GM10266 (cell line): ENCODE measurements around the gene ATL3.
A peak's percentile ranks its signal among the peaks of the same experiment; 100 is the strongest.
"Not testable (repeated sequence)": the region's sequence is repeated elsewhere in the genome, so short reads cannot be mapped to it uniquely, and the experiment has no call there.

Experiments
- DNase-seq: peaks from one replicate; pipeline ENCODE4 v3.0.0; 2012; ENCODE audit errors: extremely low spot score
- CTCF ChIP-seq: IDR thresholded peaks from 2 replicates; pipeline ENCODE4 v1.5.1; 2012; ENCODE audit warnings: mild to moderate bottlenecking, low read depth; ENCODE audit not compliant: control insufficient read depth, insufficient read depth; ENCODE audit errors: missing control alignments

The ATL3 gene

GRCh38 chr11:63666874-63667273 is 4.3 kb downstream of the ATL3 start:
- no peak for DNase-seq
- TF ChIP-seq CTCF: no peak

- no peak for TF ChIP-seq CTCF
- DNase-seq: no peak
Measured at GRCh38 chr11:63663809-63664208, 7.4 kb downstream of the ATL3 start.

- no peak for TF ChIP-seq CTCF
Measured at GRCh38 chr11:63660972-63661371, 10.2 kb downstream of the ATL3 start.

GRCh38 chr11:63652671-63653070 is 18.5 kb downstream of the ATL3 start:
- DNase-seq: no peak
- no peak for TF ChIP-seq CTCF

More at GRCh38 chr11:63660972-63661371, 10.2 kb downstream of the ATL3 start:
- no peak for DNase-seq

GRCh38 chr11:63643205-63643604 is 28.0 kb downstream of the ATL3 start:
- TF ChIP-seq CTCF: no peak
- no peak for DNase-seq

GRCh38 chr11:63641727-63642126 is 29.4 kb downstream of the ATL3 start:
- no peak for DNase-seq
- no peak for TF ChIP-seq CTCF

GRCh38 chr11:63639199-63639832 is 31.9 kb downstream of the ATL3 start:
- no peak for DNase-seq
- TF ChIP-seq CTCF: peak; percentile 40

- not testable (repeated sequence) for DNase-seq
Measured at GRCh38 chr11:63638436-63638835, 32.7 kb downstream of the ATL3 start.
